NK-92 treated with Interleukin-12 subunit alpha and Interleukin-12 subunit beta, amount 100 ng/mL, for 24 hours (cell line): ENCODE data around the gene FGF12.

Experiments used
- DNase-seq: peaks from one replicate; lab custom pipeline; 2025; lab: John Stamatoyannopoulos, UW

Gene FGF12

GRCh38 chr3:192684151-192684550 lies 43.2 kb downstream of the FGF12 start:
- no peak for DNase-seq

- DNase-seq: peak; percentile 20
Measured at GRCh38 chr3:192675958-192676649, 51.2 kb downstream of the FGF12 start.

- DNase-seq: no peak
Measured at GRCh38 chr3:192655628-192656027, 71.7 kb downstream of the FGF12 start.

DNA sequence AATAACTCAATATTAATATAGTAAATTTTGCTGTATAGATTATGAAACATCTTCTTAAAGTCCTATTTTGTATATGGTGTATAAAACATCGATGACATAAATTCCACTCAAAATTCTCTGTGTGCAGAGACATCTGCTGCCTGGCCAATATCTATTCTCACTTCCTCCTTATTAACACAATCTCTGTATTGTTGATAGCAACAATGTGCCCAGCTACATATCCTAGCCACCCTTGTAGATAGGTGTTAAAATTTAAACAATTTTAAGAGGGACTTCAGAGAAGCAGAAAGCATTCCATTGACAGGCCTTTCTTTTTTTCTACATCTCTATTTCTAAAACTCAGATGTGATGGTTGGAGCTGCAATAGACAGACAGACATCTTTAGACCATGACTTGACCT lies 72.3 kb downstream of the FGF12 start:
- DNase-seq: no peak

DNA sequence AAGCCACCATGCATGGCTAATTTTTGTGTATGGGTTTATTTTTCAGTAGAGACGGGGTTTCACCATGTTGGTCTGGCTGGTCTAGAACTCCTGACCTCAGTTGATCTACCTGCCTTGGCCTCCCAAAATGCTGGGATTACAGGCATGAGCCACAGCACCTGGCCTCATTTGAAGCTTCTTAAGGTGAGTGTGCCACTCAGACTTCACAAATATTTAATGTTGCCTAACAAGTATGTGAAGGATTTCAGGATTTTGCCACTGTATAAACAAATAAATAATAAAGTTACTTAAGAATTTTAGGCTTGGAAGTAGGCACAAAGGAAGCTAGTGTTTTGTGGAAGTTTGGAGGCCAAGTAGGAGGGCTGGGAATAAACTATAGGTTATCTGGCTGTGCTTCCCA lies 73.5 kb downstream of the FGF12 start:
- DNase-seq: no peak

GRCh38 chr3:192652727-192653126 lies 74.6 kb downstream of the FGF12 start:
- no peak for DNase-seq

GRCh38 chr3:192651836-192652512 lies 75.4 kb downstream of the FGF12 start:
- DNase-seq: no peak

DNA sequence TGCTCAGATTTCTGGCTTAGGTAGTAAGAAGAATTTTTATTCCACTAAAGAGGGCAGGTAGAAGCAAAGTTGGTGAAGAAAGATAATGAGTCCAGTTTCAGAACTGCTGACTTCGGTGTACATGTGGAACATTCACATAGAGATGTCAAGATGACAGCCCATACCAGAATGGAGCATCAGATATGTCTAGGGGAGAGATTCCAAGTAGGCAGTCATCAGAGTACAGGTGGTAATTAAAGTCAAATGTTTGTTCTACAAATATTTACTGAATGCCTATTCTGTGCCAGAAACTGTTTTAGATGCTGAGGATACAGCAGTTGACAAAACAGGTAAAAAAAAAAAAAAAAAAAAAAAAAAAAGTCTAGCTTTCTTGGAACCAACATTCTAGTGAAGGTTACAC lies 81.9 kb downstream of the FGF12 start:
- DNase-seq: no peak

GRCh38 chr3:192642651-192643050 lies 84.7 kb downstream of the FGF12 start:
- DNase-seq: no peak

DNA sequence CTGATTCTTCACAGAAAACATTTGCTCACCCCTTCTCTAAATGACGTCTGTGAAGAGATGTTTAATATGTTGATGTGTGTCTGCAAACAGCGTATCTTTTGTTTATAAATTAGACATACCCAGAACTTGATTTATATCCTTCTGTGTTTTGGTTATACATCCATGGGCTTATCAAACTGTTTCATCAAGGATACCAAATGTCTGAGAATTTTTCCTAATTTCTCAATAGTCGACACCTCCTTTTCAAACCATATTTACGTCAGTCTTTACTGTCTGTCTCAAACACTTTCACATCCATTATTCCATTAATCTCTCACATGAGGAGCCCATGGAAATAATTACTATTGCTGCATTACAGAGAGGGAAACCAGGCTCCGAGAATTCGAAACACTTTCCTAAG lies 85.4 kb downstream of the FGF12 start:
- no peak for DNase-seq

GRCh38 chr3:192639987-192640386 lies 87.4 kb downstream of the FGF12 start:
- no peak for DNase-seq

GRCh38 chr3:192637803-192638202 lies 89.5 kb downstream of the FGF12 start:
- DNase-seq: no peak

GRCh38 chr3:192636517-192637444 lies 90.6 kb downstream of the FGF12 start:
- DNase-seq: no peak

DNA sequence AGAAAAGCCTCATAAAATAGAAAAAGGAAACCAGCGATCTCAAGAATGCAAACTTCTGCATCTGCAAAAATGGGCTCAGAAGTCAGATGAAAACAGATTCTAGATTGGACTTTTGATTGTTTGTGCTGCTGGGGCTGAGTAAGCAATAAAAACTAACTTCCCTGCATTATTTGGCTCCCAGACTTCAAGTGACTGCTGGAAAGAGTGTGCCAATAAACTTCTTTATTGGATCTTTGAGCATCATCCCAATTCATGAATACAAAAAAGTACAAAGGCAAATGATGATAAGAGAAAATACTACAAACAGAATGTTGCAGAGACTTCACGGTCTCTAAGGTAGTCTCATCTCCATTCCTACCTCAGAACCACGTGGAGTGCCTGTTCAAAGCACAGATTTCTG lies 97.9 kb downstream of the FGF12 start:
- DNase-seq: no peak

- no peak for DNase-seq
Measured at GRCh38 chr3:192621909-192622308, 105.4 kb downstream of the FGF12 start.

- DNase-seq: no peak
Measured at GRCh38 chr3:192620275-192620674, 107.1 kb downstream of the FGF12 start.

- DNase-seq: no peak
Measured at GRCh38 chr3:192611411-192611810, 115.9 kb downstream of the FGF12 start.

GRCh38 chr3:192608726-192609600 lies 118.4 kb downstream of the FGF12 start:
- no peak for DNase-seq

- no peak for DNase-seq
Measured at GRCh38 chr3:192607798-192608197, 119.5 kb downstream of the FGF12 start.

DNA sequence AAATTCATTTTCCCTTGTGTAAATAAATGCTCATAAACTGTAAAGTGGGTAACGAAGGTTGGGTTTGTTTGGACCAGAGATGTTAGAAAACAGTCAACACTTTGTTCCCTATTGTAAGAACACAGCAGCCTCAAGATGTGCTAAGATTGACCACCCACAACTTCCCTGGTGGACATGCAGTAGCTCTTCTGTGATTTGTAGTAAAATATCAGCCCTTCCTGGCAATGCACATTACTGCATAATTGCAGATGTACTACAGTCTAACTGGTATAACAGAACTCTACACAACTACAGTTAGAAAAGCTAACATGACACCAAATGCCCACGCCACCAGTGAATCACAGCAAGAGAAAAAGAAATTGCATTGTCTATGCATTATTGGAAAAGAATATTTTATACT lies 129.4 kb downstream of the FGF12 start:
- no peak for DNase-seq

- no peak for DNase-seq
Measured at GRCh38 chr3:192597506-192597905, 129.8 kb downstream of the FGF12 start.

DNA sequence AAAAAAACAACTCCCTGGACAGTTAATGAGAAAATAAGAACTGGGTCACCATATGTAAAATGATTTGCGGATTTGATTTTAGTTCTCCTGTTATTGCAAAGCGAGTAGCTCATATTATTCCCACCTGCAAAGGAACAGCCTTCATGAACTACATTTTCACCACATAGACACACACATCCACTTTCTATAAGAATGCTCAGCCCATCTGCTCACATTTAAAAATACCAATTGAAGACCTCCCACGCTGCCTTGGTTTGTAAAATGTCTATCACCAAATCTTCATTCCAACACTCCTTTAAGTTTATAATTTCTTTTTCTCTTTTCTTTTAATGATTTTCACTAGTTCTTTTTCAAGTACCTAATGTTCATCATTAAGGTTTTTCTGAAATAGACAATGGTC lies 148.6 kb downstream of the FGF12 start:
- no peak for DNase-seq
